Measurements from ENCODE around the gene SARDH. TPM values are rescaled to one million over a fixed set of nuclear protein-coding genes. Genes with fewer than 3 reads are reported as not detected.

SARDH gene
- total RNA-seq, 1 donor from 2014 or later: 0.56 TPM

GRCh38 chr9:133657120-133657661, 81.0 kb downstream of the SARDH start:
- Mint-ChIP-seq H3K27me3 (ENCODE audit: unreplicated experiment) (peaks cover 35% of the 10 kb centered on the region), H3K4me1 (ENCODE audit: unreplicated experiment) (peaks cover 18% of the 10 kb centered on the region), H3K9me3 (ENCODE audit: unreplicated experiment) (no peaks in the 10 kb centered on the region), H3K36me3 (ENCODE audit: unreplicated experiment) (no peaks in the 10 kb centered on the region), H3K4me3 (ENCODE audit: unreplicated experiment) (no peak overlapping the region), H3K27ac (ENCODE audit: unreplicated experiment) (no peak overlapping the region)
- DNase-seq (ENCODE audit: extremely low spot score, unreplicated experiment): no peak
- no peak for TF ChIP-seq CTCF (IDR thresholded peaks at IDR 0.05)

GRCh38 chr9:133656211-133657119, 81.7 kb downstream of the SARDH start:
- peaks cover 18% of the 10 kb centered on the region for H3K4me1 Mint-ChIP-seq (ENCODE audit: unreplicated experiment)
- peaks cover 33% of the 10 kb centered on the region for H3K27me3 Mint-ChIP-seq (ENCODE audit: unreplicated experiment)
- DNase-seq (ENCODE audit: extremely low spot score, unreplicated experiment): no peak
- H3K36me3 Mint-ChIP-seq (ENCODE audit: unreplicated experiment): no peaks in the 10 kb centered on the region
- H3K4me3 Mint-ChIP-seq (ENCODE audit: unreplicated experiment): no peak overlapping the region
- TF ChIP-seq CTCF (IDR thresholded peaks at IDR 0.05): no peak
- H3K27ac Mint-ChIP-seq (ENCODE audit: unreplicated experiment): no peak overlapping the region
- no peaks in the 10 kb centered on the region for H3K9me3 Mint-ChIP-seq (ENCODE audit: unreplicated experiment)

- TF ChIP-seq CTCF (IDR thresholded peaks at IDR 0.05): no peak
- no peak for DNase-seq (ENCODE audit: extremely low spot score, unreplicated experiment)
- Mint-ChIP-seq H3K4me1 (ENCODE audit: unreplicated experiment) (peaks cover 18% of the 10 kb centered on the region), H3K4me3 (ENCODE audit: unreplicated experiment) (no peak overlapping the region), H3K27me3 (ENCODE audit: unreplicated experiment) (peaks cover 30% of the 10 kb centered on the region), H3K27ac (ENCODE audit: unreplicated experiment) (no peak overlapping the region), H3K36me3 (ENCODE audit: unreplicated experiment) (no peaks in the 10 kb centered on the region), H3K9me3 (ENCODE audit: unreplicated experiment) (no peaks in the 10 kb centered on the region)
Observed at GRCh38 chr9:133655701-133656100, 82.5 kb downstream of the SARDH start.

GRCh38 chr9:133654736-133655657, 83.2 kb downstream of the SARDH start:
- peaks cover 34% of the 10 kb centered on the region for H3K27me3 Mint-ChIP-seq (ENCODE audit: unreplicated experiment)
- H3K9me3 Mint-ChIP-seq (ENCODE audit: unreplicated experiment): no peaks in the 10 kb centered on the region
- TF ChIP-seq CTCF (IDR thresholded peaks at IDR 0.05): no peak
- no peaks in the 10 kb centered on the region for H3K36me3 Mint-ChIP-seq (ENCODE audit: unreplicated experiment)
- H3K27ac Mint-ChIP-seq (ENCODE audit: unreplicated experiment): no peak overlapping the region
- DNase-seq (ENCODE audit: extremely low spot score, unreplicated experiment): no peak
- no peak overlapping the region for H3K4me3 Mint-ChIP-seq (ENCODE audit: unreplicated experiment)
- peaks cover 18% of the 10 kb centered on the region for H3K4me1 Mint-ChIP-seq (ENCODE audit: unreplicated experiment)
